Neutrophil (primary cell): ENCODE measurements around the gene EZR.

Experiments
- H3K27ac ChIP-seq: fragments of 200-600 bp; sonication (generic); 2 replicates; pipeline ENCODE4 v1.5.1; 2016; ENCODE audit warnings: mild to moderate bottlenecking, moderate library complexity
- H3K27me3 ChIP-seq: fragments of 200-600 bp; sonication (generic); 2 replicates; pipeline ENCODE4 v1.6.0; 2016; ENCODE audit warnings: mild to moderate bottlenecking
- H3K36me3 ChIP-seq: fragments of 200-600 bp; sonication (generic); 2 replicates; pipeline ENCODE4 v1.5.1; 2017
- H3K4me1 ChIP-seq, 2 experiments: fragments of 200-600 bp in 1 of 2; sonication (generic) in 1 of 2; 1 replicate in 1 of 2; 2 replicates in 1 of 2; pipeline versions ENCODE4 v1.5.1 to v1.6.1; 2013 to 2016; ENCODE audit warnings: low read depth in 1 of 2, low read length in 1 of 2, mild to moderate bottlenecking in 1 of 2, moderate library complexity in 1 of 2; ENCODE audit not compliant: control insufficient read depth in 1 of 2, insufficient read depth in 1 of 2
- H3K4me3 ChIP-seq, 2 experiments: fragments of 200-600 bp in 1 of 2; sonication (generic) in 1 of 2; 1 replicate in 1 of 2; 2 replicates in 1 of 2; pipeline ENCODE4 v1.5.1; 2013 to 2016; ENCODE audit warnings: low read depth in 1 of 2, low read length in 1 of 2, mild to moderate bottlenecking in 1 of 2, moderate library complexity in 1 of 2
- H3K9me3 ChIP-seq: fragments of 200-600 bp; sonication (generic); 2 replicates; pipeline ENCODE4 v1.5.1; 2016
- TF ChIP-seq, protein P1 (sequence below): fragments of 200-600 bp; sonication (generic); IDR thresholded peaks from 2 replicates; pipeline ENCODE4 v1.5.1; 2016; ENCODE audit warnings: antibody characterized with exemption

Gene EZR

DNA sequence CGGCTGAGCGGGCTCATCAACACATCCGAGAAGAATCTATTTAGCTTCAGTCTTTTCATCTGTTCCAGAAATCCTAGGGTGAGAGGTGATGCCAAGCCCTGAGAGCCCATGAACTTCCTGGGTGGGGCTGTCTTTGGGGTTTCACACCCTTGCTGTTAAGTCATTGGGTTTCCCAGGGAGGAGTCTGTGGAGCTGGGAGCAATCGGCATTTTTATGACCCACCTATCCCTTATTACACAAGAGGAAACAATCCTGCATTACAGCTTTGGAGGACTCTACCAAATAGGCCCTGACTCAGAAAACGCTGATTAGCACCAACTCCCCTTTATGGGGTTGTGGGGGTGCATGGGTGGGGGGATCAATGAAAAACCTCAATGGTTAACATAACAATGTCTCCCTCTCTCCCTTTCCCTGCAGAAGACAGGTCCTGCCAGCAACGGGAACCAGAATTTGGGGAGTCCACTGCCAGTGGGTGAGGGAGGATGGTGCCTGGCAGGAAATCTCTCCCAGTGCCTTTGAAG is 46.3 kb downstream of the EZR start:
- peaks cover 99% of the 10 kb centered on the region for H3K36me3 ChIP-seq
- no peaks in the 10 kb centered on the region for H3K4me1 ChIP-seq
- TF ChIP-seq, protein P1, sequence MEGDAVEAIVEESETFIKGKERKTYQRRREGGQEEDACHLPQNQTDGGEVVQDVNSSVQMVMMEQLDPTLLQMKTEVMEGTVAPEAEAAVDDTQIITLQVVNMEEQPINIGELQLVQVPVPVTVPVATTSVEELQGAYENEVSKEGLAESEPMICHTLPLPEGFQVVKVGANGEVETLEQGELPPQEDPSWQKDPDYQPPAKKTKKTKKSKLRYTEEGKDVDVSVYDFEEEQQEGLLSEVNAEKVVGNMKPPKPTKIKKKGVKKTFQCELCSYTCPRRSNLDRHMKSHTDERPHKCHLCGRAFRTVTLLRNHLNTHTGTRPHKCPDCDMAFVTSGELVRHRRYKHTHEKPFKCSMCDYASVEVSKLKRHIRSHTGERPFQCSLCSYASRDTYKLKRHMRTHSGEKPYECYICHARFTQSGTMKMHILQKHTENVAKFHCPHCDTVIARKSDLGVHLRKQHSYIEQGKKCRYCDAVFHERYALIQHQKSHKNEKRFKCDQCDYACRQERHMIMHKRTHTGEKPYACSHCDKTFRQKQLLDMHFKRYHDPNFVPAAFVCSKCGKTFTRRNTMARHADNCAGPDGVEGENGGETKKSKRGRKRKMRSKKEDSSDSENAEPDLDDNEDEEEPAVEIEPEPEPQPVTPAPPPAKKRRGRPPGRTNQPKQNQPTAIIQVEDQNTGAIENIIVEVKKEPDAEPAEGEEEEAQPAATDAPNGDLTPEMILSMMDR: no peak
- no peaks in the 10 kb centered on the region for H3K27me3 ChIP-seq
- no peak overlapping the region for H3K4me3 ChIP-seq
- H3K9me3 ChIP-seq: no peaks in the 10 kb centered on the region
- no peak overlapping the region for H3K27ac ChIP-seq

DNA sequence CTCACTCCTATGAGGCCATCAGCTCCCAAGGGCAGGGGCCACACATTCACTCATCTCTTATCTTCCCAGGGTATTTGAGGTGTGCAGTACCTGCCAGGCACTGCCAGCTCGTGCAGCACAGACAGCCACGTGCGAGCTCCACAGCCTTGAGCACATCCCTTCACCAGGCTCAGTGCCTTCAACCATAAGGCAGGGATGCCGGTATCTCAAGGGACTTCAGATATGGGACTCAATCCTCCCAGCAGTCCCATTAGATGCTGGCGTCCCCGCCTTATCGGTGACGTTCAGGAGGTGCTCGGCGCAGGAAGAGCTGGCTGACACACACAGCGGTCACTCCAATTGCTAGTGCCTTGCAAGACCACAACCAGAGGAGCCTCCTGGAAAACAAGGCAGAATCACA is 47.0 kb downstream of the EZR start:
- Histone ChIP-seq H3K36me3 (peaks cover 99% of the 10 kb centered on the region), H3K4me3 (no peak overlapping the region), H3K9me3 (no peaks in the 10 kb centered on the region), H3K27ac (no peak overlapping the region), H3K4me1 (no peaks in the 10 kb centered on the region), H3K27me3 (no peaks in the 10 kb centered on the region)
- TF ChIP-seq, protein P1: no peak

DNA sequence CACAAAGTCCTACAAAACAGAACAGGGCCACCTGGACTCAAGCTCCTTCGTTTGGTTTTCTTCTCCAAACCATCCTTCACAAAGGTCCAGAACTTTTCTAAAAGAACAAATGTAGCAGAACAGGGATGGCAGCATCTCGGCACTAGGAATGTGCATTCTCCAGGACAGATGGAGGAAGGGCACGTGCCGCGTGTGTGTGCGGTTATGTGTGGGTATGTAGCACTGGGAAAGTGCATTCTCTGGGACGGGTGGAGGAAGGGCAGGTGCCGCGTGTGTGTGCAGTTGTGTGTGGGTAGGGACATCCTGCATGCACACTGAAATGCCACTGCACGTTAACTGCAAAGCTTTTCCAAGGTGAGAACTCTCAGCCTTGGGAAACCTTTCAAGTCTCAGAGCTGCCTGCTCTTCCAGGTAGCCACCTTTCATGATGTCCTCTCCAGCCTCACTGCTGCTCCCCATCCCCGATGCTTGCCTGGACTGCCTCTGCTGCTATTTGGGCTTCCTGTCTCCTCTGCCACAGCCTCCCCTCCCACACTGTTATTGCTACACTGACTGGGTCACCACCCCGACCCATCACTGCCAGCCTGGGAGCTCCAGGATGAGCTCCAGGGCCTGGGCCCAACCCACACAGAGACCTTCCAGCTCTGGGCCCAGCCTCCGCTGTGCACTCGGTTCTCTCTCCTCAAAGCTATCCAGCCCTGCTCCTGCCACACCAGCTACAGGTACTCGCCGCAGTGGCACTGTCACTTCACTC is 47.6 kb downstream of the EZR start:
- Histone ChIP-seq H3K36me3 (peaks cover 99% of the 10 kb centered on the region), H3K4me3 (no peak overlapping the region), H3K27me3 (no peaks in the 10 kb centered on the region), H3K4me1 (no peaks in the 10 kb centered on the region), H3K9me3 (no peaks in the 10 kb centered on the region), H3K27ac (no peak overlapping the region)
- TF ChIP-seq, protein P1: no peak

DNA sequence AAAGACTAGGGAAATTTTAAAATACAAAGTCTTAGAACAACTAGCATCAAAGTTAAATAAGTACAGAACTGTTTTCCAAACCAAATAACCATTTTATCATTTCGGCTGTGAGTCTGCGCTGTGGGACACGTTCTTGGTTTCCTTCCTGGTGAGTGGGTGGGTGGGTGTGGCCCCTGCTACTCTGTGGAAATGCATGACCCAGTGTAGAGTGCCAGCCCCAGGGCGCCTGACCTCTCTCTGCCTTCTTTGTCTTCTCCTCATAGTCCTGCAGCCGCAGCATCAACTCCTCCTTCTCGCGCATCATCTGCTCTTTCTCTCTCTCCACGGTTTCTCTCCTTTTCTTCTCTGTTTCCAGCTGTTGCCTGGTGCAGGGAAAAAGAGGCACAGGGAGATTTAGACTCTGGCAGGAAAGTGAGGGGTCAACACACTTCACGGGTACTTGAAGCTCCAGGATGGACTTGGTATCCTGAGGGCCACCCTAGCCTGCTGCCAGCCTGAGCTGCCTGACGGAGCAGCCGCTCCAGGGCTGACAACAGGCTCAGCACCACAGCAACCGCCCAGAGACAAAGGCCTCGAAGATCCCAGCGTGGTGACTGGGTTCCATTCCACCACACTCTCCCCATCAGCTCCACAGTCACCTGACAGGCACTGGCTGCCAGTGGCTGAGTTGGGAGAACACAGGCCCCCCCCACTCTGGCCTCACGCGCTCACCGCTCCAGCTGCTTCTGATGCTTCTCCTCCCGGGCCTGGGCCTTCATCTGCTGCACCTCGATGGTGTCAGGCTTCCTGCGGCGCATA is 48.4 kb downstream of the EZR start:
- TF ChIP-seq, protein P1: no peak
- Histone ChIP-seq H3K9me3 (no peaks in the 10 kb centered on the region), H3K36me3 (peaks cover 99% of the 10 kb centered on the region), H3K4me1 (no peaks in the 10 kb centered on the region), H3K4me3 (no peak overlapping the region), H3K27me3 (no peaks in the 10 kb centered on the region), H3K27ac (no peak overlapping the region)

DNA sequence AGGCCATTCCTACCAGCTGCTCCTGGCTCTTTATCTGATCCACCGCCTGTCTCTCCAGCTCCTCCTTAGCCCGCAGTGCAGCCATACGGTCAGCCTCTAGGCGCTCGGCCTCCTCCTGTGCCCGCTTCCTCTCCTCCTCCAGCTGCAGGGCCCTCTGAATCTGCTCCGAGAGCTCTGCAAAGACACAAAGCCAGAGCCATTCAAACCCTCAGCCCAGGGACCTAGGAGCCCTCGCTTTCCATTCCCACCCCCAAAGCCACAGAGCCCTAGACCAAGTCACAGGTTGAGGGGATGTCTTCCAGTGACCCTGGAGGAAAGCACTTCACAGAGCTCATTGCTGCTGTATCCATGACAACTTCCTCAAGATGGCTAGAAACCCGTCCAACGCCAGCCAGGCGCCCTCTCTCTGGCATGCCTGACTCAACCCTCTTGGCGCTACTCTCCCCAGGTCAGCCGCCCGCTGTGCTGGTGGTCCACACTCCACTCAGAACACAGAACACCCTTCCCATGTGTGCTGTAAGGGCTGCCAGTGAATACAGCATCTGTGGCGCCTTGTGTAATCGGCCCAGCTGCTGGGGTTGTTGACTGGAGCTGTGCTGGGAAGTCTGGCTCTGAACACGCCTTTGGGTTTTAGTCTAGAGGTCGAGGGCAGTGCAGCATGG is 49.3 kb downstream of the EZR start:
- no peaks in the 10 kb centered on the region for H3K4me1 ChIP-seq
- H3K4me3 ChIP-seq: no peak overlapping the region
- H3K27ac ChIP-seq: no peak overlapping the region
- no peaks in the 10 kb centered on the region for H3K9me3 ChIP-seq
- H3K27me3 ChIP-seq: no peaks in the 10 kb centered on the region
- TF ChIP-seq, protein P1: no peak
- peaks cover 99% of the 10 kb centered on the region for H3K36me3 ChIP-seq
